Measurements from ENCODE around the gene COL26A1. TPM values are rescaled to one million over a fixed set of nuclear protein-coding genes. Genes with fewer than 3 reads are reported as not detected.

Gene COL26A1
- total RNA-seq, 4 donors from 2014 or later = not detected

GRCh38 chr7:101536232-101536631 is 173.6 kb downstream of the COL26A1 start:
- no peak for TF ChIP-seq POLR2A (IDR thresholded peaks at IDR 0.05)
- no peak for TF ChIP-seq CTCF (IDR thresholded peaks at IDR 0.05 in 4 of 5, conservative IDR thresholded peaks at IDR 0.05 in 1 of 5)
- in situ Hi-C loops (cut with MboI; ENCODE audit: low sequenced_read_pairs in 4 of 4) (loop anchor here in 3 of 4 donors (25.0 kb wide), 2 partner anchors 174 to 851 kb away; partner anchors contain the start of genes PRKRIP1 (in 3 of the 3) and COL26A1 (in 1 of the 3)), intact Hi-C loops (cut with DNase I; ENCODE audit: low total_unique reads) (loop anchor here (5.0 kb wide), 1 partner anchor 174 kb away; the partner anchor contains the start of gene COL26A1)
- H3K4me3 ChIP-seq = no peak overlapping the region
- no peaks in the 10 kb centered on the region for H3K27me3 ChIP-seq
- no peaks in the 10 kb centered on the region for H3K4me1 ChIP-seq
- H3K36me3 ChIP-seq = no peaks in the 10 kb centered on the region
- DNase-seq = no peak
- H3K27ac ChIP-seq = no peak overlapping the region
- ATAC-seq = no peak
- H3K9me3 ChIP-seq = no peaks in the 10 kb centered on the region

- Histone ChIP-seq H3K36me3 (no peaks in the 10 kb centered on the region), H3K4me3 (no peak overlapping the region), H3K4me1 (no peaks in the 10 kb centered on the region), H3K9me3 (no peaks in the 10 kb centered on the region), H3K27me3 (no peaks in the 10 kb centered on the region), H3K27ac (no peak overlapping the region)
- TF ChIP-seq CTCF (IDR thresholded peaks at IDR 0.05 in 4 of 5, conservative IDR thresholded peaks at IDR 0.05 in 1 of 5) (no peak), POLR2A (IDR thresholded peaks at IDR 0.05) (no peak)
- intact Hi-C loops (cut with DNase I; ENCODE audit: low total_unique reads) = loop anchor here (5.0 kb wide), 1 partner anchor 174 kb away; the partner anchor contains the start of gene COL26A1
- in situ Hi-C loops (cut with MboI; ENCODE audit: low sequenced_read_pairs in 4 of 4) = loop anchor here in 3 of 4 donors (25.0 kb wide), 2 partner anchors 174 to 851 kb away; partner anchors contain the start of genes PRKRIP1 (in 3 of the 3) and COL26A1 (in 1 of the 3)
- DNase-seq (no peak), ATAC-seq (no peak)
These were observed 174.0 kb downstream of the COL26A1 start for GRCh38 chr7:101536668-101537067.

- Histone ChIP-seq H3K9me3 (no peaks in the 10 kb centered on the region), H3K36me3 (no peaks in the 10 kb centered on the region), H3K27ac (no peak overlapping the region), H3K4me3 (no peak overlapping the region), H3K4me1 (no peaks in the 10 kb centered on the region), H3K27me3 (no peaks in the 10 kb centered on the region)
- DNase-seq (no peak), ATAC-seq (no peak)
- in situ Hi-C loops (cut with MboI; ENCODE audit: low sequenced_read_pairs in 4 of 4) (loop anchor here in 3 of 4 donors (25.0 kb wide), 2 partner anchors 175 to 850 kb away; partner anchors contain the start of genes PRKRIP1 (in 3 of the 3) and COL26A1 (in 1 of the 3)), intact Hi-C loops (cut with DNase I; ENCODE audit: low total_unique reads) (loop anchor here (5.0 kb wide), 1 partner anchor 175 kb away; the partner anchor contains the start of gene COL26A1)
- no peak for TF ChIP-seq POLR2A (IDR thresholded peaks at IDR 0.05)
- no peak for TF ChIP-seq CTCF (IDR thresholded peaks at IDR 0.05 in 4 of 5, conservative IDR thresholded peaks at IDR 0.05 in 1 of 5)
These were observed 174.5 kb downstream of the COL26A1 start for GRCh38 chr7:101537205-101537604.

- no peaks in the 10 kb centered on the region for H3K4me1 ChIP-seq
- no peak overlapping the region for H3K27ac ChIP-seq
- H3K36me3 ChIP-seq = no peaks in the 10 kb centered on the region
- H3K4me3 ChIP-seq = no peak overlapping the region
- H3K27me3 ChIP-seq = no peaks in the 10 kb centered on the region
- in situ Hi-C loops (cut with MboI; ENCODE audit: low sequenced_read_pairs in 4 of 4) (loop anchor here in 3 of 4 donors (25.0 kb wide), 2 partner anchors 176 to 849 kb away; partner anchors contain the start of genes PRKRIP1 (in 3 of the 3) and COL26A1 (in 1 of the 3)), intact Hi-C loops (cut with DNase I; ENCODE audit: low total_unique reads) (loop anchor here (5.0 kb wide), 1 partner anchor 176 kb away; the partner anchor contains the start of gene COL26A1)
- DNase-seq (no peak), ATAC-seq (no peak)
- no peaks in the 10 kb centered on the region for H3K9me3 ChIP-seq
- TF ChIP-seq CTCF (IDR thresholded peaks at IDR 0.05 in 4 of 5, conservative IDR thresholded peaks at IDR 0.05 in 1 of 5) (no peak), POLR2A (IDR thresholded peaks at IDR 0.05) (no peak)
These were observed 175.4 kb downstream of the COL26A1 start for GRCh38 chr7:101537935-101538595.

All from gastrocnemius medialis (tissue), 4 donors.